Activated T-cell treated with anti-CD3 and anti-CD28 coated beads for 1 hour (primary cell): Measurements from ENCODE around the gene TMEM52.

Experiments
- DNase-seq: peaks from one replicate; pipeline ENCODE4 v3.0.0-alpha.2; 2020; ENCODE audit warnings: low read depth

TMEM52 gene

DNA sequence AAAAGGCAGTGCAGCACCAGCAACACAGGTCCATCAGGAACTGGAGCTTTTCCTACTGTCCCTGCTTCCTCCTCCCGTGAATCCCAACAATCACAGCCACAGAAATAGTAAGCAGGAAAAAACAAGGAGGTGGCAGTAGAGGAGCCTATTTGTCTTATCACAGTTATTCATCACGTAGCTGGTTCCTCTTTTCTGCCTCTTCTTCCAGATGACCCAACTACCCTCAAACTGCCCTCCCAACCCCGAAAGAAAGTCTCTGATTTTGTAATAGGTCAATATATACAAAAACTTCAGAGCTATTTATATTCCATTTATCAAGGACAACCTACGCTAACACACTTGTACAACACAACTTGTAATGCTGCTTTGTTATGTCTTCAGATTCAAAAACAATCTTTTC is 49.6 kb downstream of the TMEM52 start:
- DNase-seq, result no peak
